Dedifferentiated amniotic fluid mesenchymal stem cell (primary cell): ENCODE data around the gene SHISA2.

Source experiments
- DNase-seq: peaks from one replicate; pipeline ENCODE4 v3.0.0-alpha.2; 2016; ENCODE audit errors: extremely low spot score

SHISA2 gene

DNA sequence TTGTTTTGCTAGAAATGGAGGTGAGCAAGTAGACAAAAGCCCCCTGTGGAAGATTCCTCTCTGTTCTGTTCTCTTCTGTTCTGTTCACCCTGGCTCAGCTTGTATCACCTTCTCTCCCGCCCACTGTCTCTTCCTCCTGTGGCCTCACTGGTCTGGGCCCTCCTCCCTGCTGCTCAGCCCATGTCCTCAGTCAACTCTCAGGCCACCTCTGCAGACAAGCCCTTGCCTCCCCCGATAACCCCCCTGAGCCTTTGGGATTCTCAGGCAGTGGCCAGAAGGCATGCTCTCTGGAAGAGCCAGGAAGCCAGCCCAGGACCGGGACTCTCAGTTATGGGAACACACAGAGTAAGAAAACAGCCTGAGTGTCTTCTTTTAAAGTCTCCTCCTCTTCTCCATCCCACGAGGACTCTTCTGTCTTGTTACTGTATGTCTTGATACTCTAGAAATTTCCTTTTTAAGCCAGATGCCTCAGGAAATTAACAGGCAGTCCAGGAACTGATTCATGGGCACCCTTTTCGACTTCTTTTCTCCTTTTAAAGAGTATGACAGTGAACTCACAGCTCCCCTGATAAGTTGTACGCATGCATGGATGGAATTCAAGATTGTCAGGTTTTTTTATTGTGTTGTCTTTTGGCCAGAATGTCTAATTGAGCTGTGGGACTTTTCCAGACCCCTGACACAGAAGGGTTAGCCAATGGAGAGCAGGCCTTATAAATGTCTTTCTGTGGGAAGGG lies 33.7 kb downstream of the SHISA2 start:
- no peak for DNase-seq

DNA sequence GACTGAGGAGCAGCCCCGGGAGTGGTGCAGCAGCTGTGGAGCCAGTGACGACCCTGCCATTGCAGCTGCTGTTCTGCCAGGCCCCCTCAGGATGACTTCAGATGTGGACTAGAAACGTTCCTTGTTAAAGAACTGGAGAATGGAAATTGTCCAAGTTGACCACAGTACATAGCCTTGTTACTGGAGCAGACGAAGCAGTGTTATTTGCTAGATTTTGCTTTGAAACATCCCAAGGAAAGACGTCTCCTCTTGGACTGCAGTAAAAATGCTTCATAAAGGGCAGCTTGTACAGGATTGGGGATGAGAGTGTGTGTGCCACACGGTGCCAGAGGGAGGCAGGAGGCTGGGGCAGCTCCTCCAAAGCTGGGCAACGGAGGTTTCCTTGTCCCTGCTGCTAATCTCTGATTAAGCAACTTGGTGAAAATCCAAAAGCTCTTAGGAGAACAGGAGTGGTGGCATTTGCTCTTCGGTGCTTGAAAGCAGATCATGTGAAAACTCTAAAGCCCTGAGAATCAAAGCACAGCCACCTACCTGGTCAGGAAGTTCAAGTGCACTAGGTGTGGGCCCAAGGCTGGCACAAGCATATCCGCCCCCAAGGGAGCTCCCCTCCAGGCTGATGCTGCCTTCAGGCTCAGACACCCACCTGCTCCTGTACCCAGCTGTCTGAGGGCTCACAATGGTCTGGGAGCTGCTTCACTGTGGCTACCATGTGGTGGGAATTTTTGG lies 34.5 kb downstream of the SHISA2 start:
- DNase-seq = no peak

DNA sequence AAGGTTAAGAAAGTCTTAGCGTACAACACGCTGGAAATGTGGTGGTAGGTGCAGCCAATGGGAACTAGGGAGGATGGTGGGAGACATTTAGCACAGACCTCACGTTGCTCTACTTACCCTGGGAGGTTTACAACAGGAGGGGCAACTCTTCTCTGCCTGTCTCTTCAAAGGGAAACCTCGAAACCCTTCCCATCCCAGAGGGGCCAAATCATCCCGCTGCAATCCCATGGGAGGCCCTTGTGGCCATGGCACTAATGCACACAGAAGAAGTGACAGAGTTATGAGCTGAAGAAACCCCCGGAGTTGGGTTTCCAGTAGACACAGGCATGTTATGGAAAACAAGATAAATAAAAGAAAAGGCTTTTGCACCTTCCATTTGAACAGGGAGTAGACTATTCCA lies 35.6 kb downstream of the SHISA2 start:
- DNase-seq = no peak

DNA sequence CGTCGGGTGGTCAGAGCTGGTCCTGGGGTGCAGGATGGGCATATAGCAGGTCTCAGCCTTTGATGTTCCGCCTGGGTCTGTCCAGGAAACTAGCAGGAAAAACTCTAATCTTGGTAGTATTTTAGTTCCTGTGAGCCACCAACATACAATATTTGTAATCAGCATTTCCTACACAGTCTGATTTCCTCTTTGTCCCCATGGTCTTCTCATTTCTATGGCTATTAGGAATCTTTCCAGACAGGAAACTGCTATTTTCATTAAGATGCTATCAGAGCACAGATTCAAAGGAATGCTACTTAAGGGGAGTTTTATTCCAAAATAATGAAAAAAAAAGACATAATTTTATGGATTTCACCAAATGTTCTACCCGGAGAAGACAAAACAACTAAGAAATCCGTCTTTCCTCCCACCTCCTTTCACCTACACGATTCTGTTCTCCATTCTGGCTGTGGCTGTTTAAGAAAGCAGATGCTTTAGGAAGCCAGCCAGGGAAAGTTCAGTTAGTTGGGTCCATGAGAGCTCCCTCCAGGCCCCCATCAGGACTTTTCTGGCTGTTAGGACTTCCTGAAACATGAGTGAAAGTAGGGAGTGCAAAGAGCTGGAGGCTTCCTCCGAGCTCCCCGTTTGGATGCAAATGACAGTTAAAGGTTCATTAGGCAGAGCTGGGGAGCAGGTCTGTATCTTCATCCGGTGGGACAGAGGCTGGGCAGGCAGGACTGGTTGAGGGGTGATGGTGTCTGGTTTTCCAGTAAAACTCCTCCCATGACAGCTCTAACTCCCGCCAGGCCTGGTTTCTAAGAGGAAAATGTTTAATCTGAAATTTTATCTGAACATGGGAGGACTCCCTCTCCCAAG lies 36.3 kb downstream of the SHISA2 start:
- no peak for DNase-seq

DNA sequence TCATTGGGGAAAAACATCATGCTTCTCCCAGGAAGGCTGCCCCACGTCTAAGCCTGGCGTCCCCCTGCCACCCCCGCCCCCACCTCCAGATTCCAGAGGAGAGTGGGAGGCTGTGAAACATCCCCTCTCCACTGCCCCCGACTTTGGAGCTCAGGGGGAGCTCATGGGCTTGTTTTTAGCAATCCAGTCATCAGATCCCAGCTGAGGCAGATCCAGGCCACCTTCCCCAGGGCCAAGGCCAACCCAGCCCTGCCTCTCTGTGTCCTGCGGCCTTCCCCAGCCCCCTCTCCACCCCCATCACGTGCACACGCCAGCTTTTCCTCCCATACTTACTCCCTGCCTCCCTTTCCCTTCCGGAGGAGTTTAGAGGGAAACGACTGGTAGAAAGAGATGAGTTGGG lies 38.8 kb downstream of the SHISA2 start:
- DNase-seq = no peak

DNA sequence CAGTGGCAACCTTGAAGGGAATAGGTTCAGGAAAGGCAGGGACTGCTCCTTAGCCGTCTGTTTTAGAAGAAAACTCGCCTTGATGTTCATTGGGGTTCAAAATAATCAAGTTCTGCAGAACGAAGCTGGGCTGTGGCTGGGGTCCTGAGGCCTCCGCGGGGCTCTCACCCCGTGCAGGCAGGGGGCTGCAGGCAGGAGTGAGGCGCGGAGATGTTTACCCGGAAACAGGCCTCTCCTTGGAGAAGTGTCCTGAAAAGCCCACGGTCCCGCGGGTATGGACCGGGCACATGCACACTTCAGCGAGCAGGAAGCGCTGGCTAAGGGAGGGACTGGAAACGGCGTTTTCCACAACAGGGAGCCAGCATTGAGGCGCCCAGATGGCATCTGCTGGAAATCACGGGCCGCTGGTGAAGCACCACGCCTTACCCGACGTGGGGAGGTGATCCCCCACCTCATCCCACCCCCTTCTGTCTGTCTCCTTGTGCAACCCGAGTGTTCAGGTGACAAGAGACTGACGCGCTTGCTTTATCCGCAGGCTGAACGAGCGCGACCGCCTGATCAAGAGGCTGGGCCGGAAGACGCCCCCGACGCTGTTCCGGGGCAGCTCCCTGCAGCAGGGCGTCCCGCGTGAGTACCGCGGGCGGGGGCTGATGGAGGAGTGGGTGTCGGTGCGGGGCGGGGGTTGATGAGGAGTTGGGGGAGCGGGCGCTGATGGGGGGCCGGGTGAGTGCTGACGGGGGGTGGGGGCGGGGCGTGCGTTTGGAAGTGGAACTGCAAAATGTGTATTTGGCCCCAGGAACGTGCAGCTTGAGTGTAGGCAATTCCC lies 39.6 kb downstream of the SHISA2 start:
- no peak for DNase-seq

DNA sequence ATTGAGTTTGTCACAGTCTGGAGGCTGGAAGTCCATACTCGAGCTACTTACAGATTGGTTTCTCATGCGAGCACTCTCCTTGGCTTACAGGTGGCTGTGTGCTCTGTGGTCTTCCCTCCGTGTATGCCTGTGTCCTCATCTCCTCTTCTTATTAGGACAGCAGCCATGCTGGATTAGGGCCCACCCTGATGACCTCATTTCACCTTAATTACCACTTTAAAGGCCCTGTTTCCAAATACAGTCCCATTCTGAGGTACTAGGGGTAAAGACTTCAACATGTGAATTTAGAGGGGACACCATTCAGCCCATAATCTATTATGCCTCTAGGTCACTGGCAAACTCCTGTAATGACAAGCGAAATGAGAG lies 40.6 kb downstream of the SHISA2 start:
- no peak for DNase-seq

DNA sequence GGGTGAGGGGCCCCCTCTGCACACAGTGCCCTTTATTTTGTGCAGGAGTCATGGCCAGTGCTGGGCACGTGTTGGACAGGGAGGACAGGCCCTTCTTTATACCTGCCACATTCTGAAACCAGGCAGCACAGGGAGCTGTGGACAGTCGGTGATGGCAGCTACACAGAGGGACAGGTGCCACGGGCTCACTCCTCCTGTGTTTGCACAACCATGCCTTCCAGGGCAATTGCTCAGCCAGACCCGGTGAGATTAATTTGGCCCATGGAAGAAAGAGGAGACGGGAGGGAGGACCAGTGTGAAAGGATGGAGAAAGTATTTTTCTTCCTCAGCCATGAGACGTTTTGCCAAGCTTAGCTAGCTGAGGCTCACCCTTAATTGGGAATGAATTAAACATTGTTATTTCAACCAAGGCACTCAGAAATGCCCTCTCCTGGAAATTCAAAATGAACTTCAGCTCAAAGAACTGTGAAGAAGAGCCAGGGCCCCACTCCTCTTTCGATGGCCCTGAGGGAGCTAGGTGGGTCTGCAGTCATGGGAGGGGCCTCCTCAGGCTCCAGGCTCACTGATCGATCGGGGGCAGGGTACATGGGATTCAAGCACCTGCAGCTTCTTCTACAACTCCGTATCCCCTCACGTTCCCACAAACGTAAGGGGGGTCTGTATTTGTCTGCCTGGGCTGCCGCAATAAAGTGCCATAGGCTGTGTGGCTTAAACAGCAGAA lies 41.2 kb downstream of the SHISA2 start:
- DNase-seq = no peak

DNA sequence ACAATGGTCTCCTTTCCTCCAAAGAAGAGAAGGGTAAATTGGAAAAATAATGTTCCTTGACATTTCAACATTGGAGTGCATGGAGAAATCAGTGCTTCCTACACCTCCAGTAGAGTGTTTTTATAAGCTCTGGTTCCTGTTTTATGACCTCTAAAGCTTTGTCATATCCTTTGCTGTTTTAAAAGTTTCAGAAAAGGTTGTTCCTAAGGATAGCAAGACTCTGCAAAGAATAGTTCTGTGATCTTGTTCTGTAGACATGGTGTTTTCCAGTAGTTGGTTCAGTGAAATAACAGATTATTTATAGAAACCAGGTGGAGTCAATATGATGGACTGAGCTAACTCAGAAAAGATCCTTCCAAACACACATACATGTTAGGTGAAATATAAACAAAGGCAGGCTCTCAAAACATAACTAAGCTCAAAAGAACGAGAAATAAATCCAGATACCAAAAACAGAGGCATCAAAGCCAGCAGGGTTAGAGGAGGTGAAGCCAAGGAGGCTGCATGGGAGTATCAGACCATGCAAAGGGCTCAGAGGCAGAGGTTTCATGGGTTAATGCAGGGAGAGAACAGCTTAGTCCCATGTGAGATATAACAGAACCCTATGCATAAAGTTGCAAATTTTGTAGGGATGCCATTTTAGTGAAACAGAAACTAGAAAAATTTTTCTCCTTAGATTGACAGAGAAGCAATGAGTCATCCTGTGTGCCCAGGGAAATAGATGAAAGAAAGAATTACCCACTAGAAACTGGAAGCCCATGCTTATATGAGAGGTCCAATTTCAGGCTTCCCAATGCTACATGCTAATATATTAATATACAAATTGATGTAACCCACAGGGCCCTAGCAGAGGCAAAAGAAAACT lies 44.3 kb downstream of the SHISA2 start:
- peak; percentile 40 for DNase-seq
